Measurements from ENCODE around the gene ZDHHC24.

ZDHHC24 gene

DNA sequence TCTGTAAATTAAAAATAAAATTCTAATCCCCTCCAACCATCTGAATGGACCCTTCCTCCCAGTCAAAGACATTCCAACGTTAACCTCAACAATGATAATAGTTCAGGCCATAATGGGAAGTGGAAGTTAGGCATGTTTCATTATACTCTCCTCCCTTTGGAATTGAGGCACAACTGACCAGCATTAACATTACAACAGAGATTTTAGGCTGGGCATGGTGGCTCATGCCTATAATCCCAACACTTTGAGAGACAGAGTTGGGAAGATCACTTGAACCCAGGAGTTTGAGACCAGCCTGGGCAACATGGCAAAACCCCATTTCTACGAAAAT, 25.0 kb upstream of the ZDHHC24 start:
- H4K20me1 ChIP-seq (ENCODE audit: insufficient read depth, low read length), result no peaks in the 10 kb centered on the region
- no peak overlapping the region for H3K4me2 ChIP-seq (ENCODE audit: low read depth, low read length)
- H3K36me3 ChIP-seq (replicated peaks; ENCODE audit: insufficient read depth, low read length), result no peaks in the 10 kb centered on the region
- no peak overlapping the region for H3K27ac ChIP-seq (ENCODE audit: low read length)
- DNase-seq, result no peak
- H3K9ac ChIP-seq (ENCODE audit: low read length), result no peak overlapping the region
- no peaks in the 10 kb centered on the region for H3K79me2 ChIP-seq (ENCODE audit: low read length)
- peaks cover 42% of the 10 kb centered on the region for H3K27me3 ChIP-seq (replicated peaks; ENCODE audit: insufficient read depth, low read length)
- H2AFZ ChIP-seq (ENCODE audit: low read length), result no peak overlapping the region
- no peaks in the 10 kb centered on the region for H3F3A ChIP-seq (ENCODE audit: insufficient read depth, low read length)
- no peaks in the 10 kb centered on the region for H3K4me1 ChIP-seq (ENCODE audit: low read length)
- no peak for TF ChIP-seq EZH2phosphoT487 (IDR thresholded peaks at IDR 0.05; ENCODE audit: low read length)
- no peak for TF ChIP-seq EZH2 (optimal IDR thresholded peaks at IDR 0.05; ENCODE audit: low read depth, low read length)
- TF ChIP-seq CTCF (IDR thresholded peaks at IDR 0.05; ENCODE audit: low read length), result no peak
- no peaks in the 10 kb centered on the region for H3K9me2 ChIP-seq (replicated peaks; ENCODE audit: insufficient read depth, low read length)
- no peak overlapping the region for H3K4me3 ChIP-seq (ENCODE audit: low read length)
- H3K9me3 ChIP-seq (replicated peaks; ENCODE audit: insufficient read depth, low read length), result no peaks in the 10 kb centered on the region

- DNase-seq, result no peak
- H3K4me2 ChIP-seq (ENCODE audit: low read depth, low read length), result no peak overlapping the region
- no peak overlapping the region for H3K4me3 ChIP-seq (ENCODE audit: low read length)
- no peaks in the 10 kb centered on the region for H4K20me1 ChIP-seq (ENCODE audit: insufficient read depth, low read length)
- no peaks in the 10 kb centered on the region for H3K79me2 ChIP-seq (ENCODE audit: low read length)
- H3K27me3 ChIP-seq (replicated peaks; ENCODE audit: insufficient read depth, low read length), result peaks cover 42% of the 10 kb centered on the region
- H3F3A ChIP-seq (ENCODE audit: insufficient read depth, low read length), result no peaks in the 10 kb centered on the region
- H3K4me1 ChIP-seq (ENCODE audit: low read length), result no peaks in the 10 kb centered on the region
- no peaks in the 10 kb centered on the region for H3K36me3 ChIP-seq (replicated peaks; ENCODE audit: insufficient read depth, low read length)
- no peak overlapping the region for H3K27ac ChIP-seq (ENCODE audit: low read length)
- no peak overlapping the region for H2AFZ ChIP-seq (ENCODE audit: low read length)
- no peaks in the 10 kb centered on the region for H3K9me2 ChIP-seq (replicated peaks; ENCODE audit: insufficient read depth, low read length)
- no peak for TF ChIP-seq EZH2phosphoT487 (IDR thresholded peaks at IDR 0.05; ENCODE audit: low read length)
- no peak for TF ChIP-seq EZH2 (optimal IDR thresholded peaks at IDR 0.05; ENCODE audit: low read depth, low read length)
- no peak for TF ChIP-seq CTCF (IDR thresholded peaks at IDR 0.05; ENCODE audit: low read length)
- no peaks in the 10 kb centered on the region for H3K9me3 ChIP-seq (replicated peaks; ENCODE audit: insufficient read depth, low read length)
- no peak overlapping the region for H3K9ac ChIP-seq (ENCODE audit: low read length)
Observed at GRCh38 chr11:66570079-66570849, 24.4 kb upstream of the ZDHHC24 start.

- Histone ChIP-seq H3K36me3 (replicated peaks; ENCODE audit: insufficient read depth, low read length) (no peaks in the 10 kb centered on the region), H3K9ac (ENCODE audit: low read length) (no peak overlapping the region), H3K4me1 (ENCODE audit: low read length) (no peaks in the 10 kb centered on the region), H3F3A (ENCODE audit: insufficient read depth, low read length) (no peaks in the 10 kb centered on the region), H3K4me3 (ENCODE audit: low read length) (no peak overlapping the region), H4K20me1 (ENCODE audit: insufficient read depth, low read length) (no peaks in the 10 kb centered on the region), H3K79me2 (ENCODE audit: low read length) (no peaks in the 10 kb centered on the region), H3K9me3 (replicated peaks; ENCODE audit: insufficient read depth, low read length) (no peaks in the 10 kb centered on the region), H3K27me3 (replicated peaks; ENCODE audit: insufficient read depth, low read length) (peaks cover 54% of the 10 kb centered on the region), H2AFZ (ENCODE audit: low read length) (peak overlapping the region; percentile 62), H3K27ac (ENCODE audit: low read length) (no peak overlapping the region), H3K4me2 (ENCODE audit: low read depth, low read length) (no peak overlapping the region), H3K9me2 (replicated peaks; ENCODE audit: insufficient read depth, low read length) (no peaks in the 10 kb centered on the region)
- DNase-seq, result no peak
- TF ChIP-seq EZH2 (optimal IDR thresholded peaks at IDR 0.05; ENCODE audit: low read depth, low read length), result no peak
Observed at GRCh38 chr11:66569076-66569475, 23.2 kb upstream of the ZDHHC24 start.
